Measurements from ENCODE around the gene SLC6A12.

GRCh38 chr12:177980-178828, 35.8 kb downstream of the SLC6A12 start:
- TF ChIP-seq CTCF (IDR thresholded peaks at IDR 0.05; ENCODE audit: extremely low read depth in 1 of 2, insufficient read depth in 1 of 2, low read depth in 1 of 2, low read length in 2 of 2) (no peak), EZH2 (IDR thresholded peaks at IDR 0.05; ENCODE audit: borderline replicate concordance, low read depth, low read length, severe bottlenecking) (no peak), POLR2A (IDR thresholded peaks at IDR 0.05; ENCODE audit: low read depth, low read length) (no peak), POLR2AphosphoS5 (IDR thresholded peaks at IDR 0.05; ENCODE audit: insufficient read depth, low read depth, low read length) (no peak), MYC (IDR thresholded peaks at IDR 0.05; ENCODE audit: low read depth, low read length) (no peak), MAX (IDR thresholded peaks at IDR 0.05; ENCODE audit: insufficient read depth, insufficient read length) (no peak), JUN (IDR thresholded peaks at IDR 0.05; ENCODE audit: borderline replicate concordance, insufficient read depth, insufficient read length, low read depth) (no peak)

Measured in endothelial cell of umbilical vein (primary cell).